Skeletal muscle satellite cell (primary cell): ENCODE results near the gene KIAA1958.

Experiments
- H3K27me3 ChIP-seq: 2 replicates; pipeline ENCODE4 v1.7.0; 2013; ENCODE audit warnings: low read length; ENCODE audit not compliant: control insufficient read depth, insufficient read depth
- H3K36me3 ChIP-seq: 2 replicates; pipeline ENCODE4 v1.7.0; 2013; ENCODE audit warnings: mild to moderate bottlenecking, control low read depth, low read length; ENCODE audit not compliant: insufficient read depth
- H3K4me1 ChIP-seq: 2 replicates; pipeline ENCODE4 v1.7.0; 2013; ENCODE audit warnings: low read length; ENCODE audit not compliant: control insufficient read depth, insufficient read depth
- H3K4me2 ChIP-seq: 2 replicates; pipeline ENCODE4 v1.7.0; 2013; ENCODE audit warnings: mild to moderate bottlenecking, low read length
- H3K4me3 ChIP-seq: 2 replicates; pipeline ENCODE4 v1.7.0; 2013; ENCODE audit warnings: low read length
- H3K9ac ChIP-seq: 2 replicates; pipeline ENCODE4 v1.7.0; 2013; ENCODE audit warnings: mild to moderate bottlenecking, low read depth, low read length, moderate library complexity
- H3K9me3 ChIP-seq: replicated peaks from 2 replicates; pipeline ENCODE4 v1.7.0; 2013; ENCODE audit warnings: mild to moderate bottlenecking, control low read depth, low read length

The KIAA1958 gene

DNA sequence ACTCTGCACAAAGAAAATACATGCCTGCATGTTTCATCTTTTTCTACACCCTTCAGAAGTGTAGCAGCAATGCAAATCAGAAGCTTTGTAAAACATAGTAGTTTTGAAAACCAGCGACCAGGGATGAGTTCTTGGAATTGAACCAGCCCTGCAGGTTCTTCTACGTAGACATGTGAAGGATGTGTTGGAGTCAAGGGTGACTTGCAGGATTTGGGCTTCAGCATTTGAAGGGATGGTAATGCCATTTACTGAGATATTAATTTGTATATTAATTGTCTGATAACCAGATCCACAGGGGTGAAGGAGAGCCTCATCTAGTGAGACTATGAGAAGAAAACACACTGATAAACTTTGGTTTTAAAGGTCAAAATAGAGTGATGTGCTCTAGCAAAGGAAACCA lies 72.4 kb downstream of the KIAA1958 start:
- Histone ChIP-seq H3K4me1 (peaks cover 39% of the 10 kb centered on the region), H3K36me3 (no peaks in the 10 kb centered on the region), H3K4me2 (no peak overlapping the region), H3K9me3 (no peaks in the 10 kb centered on the region), H3K27me3 (no peaks in the 10 kb centered on the region), H3K9ac (no peak overlapping the region), H3K4me3 (no peak overlapping the region)

DNA sequence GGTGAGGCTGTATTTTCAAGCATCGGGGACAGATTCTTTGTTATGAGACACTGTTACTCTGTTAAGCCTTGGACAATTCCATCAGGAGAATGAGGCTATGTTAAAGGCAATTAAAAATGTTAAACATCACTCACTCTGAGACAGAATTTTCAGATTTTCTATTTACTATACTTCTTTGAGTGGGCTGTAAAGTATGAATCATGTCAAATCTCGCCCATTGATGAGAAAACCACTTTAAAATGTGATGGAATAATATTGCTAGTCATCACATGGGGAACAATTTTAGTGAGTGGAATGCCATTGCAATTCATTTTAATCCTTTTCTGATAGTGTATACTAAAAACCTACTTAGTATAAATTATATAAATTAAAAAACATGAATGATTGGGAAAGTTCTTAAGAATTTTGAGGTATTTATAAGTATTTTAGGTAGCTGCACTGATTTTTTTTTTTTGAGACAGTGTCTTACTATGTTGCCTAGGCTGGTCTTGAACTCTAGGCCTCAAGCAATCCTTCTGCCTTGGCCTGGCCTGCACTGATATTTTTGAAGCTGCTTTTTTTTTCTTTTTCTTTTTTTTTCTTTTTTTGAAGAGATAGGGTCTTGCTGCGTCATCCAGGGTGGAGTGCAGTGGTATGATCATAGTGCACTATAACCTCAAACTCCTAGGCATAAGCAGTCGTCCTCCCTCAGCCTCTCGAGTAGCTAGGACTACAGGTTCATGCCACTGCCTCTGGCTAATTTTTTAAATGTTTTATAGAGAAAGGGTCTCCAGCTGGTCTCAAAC lies 73.2 kb downstream of the KIAA1958 start:
- H3K9me3 ChIP-seq: no peaks in the 10 kb centered on the region
- peaks cover 35% of the 10 kb centered on the region for H3K4me1 ChIP-seq
- H3K9ac ChIP-seq: no peak overlapping the region
- no peaks in the 10 kb centered on the region for H3K27me3 ChIP-seq
- H3K36me3 ChIP-seq: no peaks in the 10 kb centered on the region
- H3K4me2 ChIP-seq: no peak overlapping the region
- no peak overlapping the region for H3K4me3 ChIP-seq

DNA sequence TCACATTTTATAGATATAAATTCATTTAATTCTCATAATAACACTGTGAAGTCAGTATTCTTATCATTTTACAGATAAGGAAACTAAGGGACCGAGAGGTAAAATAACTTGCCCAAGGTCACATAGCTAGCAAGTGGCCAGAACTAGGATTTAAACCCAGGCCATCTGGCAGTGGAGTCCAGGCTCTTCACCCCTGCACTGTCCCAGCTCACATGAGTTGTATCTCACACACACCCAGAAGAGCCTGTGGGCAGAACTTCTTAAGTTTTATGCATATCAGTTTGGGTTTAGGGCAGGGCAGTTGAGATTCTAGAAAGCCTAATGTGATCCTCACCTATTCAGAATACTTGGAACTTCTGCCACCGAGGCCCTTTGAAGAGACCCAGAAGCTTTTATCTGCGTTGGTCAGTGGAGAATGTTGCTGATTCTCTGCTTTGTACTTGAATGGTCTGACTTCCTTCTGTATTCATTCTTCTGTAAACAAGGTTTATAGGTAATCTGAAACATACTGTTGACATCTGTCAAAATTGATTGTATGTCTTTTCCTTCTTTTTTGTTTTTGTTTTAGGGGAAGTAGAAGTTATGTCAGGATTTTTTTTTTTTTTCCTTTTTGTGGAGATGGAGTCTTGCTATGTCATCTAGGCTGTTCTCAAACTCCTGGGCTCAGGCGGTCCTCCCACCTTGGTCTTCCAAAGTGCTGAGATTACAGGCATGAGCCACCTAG lies 75.8 kb downstream of the KIAA1958 start:
- Histone ChIP-seq H3K9ac (no peak overlapping the region), H3K36me3 (no peaks in the 10 kb centered on the region), H3K4me1 (peaks cover 20% of the 10 kb centered on the region), H3K4me3 (no peak overlapping the region), H3K9me3 (no peaks in the 10 kb centered on the region), H3K27me3 (no peaks in the 10 kb centered on the region), H3K4me2 (no peak overlapping the region)

DNA sequence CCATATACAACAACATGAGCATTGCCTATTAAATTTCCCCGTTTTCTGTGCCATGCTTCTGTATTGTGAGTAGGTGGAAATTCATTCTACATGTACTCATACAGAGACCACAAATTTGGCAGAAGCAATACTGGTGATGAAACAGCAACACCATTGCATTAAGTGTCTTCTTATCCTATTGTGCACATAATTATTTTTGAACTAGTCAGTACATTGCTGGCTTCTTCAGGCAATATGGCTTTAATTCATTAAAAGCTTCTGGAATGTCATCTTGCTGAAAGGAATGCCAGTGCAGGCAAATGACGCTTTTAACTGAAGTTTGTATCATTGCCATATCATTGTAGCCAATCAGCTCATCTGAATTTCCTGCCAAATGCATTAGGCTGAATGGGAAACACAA lies 82.6 kb downstream of the KIAA1958 start:
- Histone ChIP-seq H3K4me2 (no peak overlapping the region), H3K9ac (no peak overlapping the region), H3K36me3 (no peaks in the 10 kb centered on the region), H3K27me3 (no peaks in the 10 kb centered on the region), H3K4me3 (no peak overlapping the region), H3K9me3 (no peaks in the 10 kb centered on the region), H3K4me1 (peaks cover 9% of the 10 kb centered on the region)

DNA sequence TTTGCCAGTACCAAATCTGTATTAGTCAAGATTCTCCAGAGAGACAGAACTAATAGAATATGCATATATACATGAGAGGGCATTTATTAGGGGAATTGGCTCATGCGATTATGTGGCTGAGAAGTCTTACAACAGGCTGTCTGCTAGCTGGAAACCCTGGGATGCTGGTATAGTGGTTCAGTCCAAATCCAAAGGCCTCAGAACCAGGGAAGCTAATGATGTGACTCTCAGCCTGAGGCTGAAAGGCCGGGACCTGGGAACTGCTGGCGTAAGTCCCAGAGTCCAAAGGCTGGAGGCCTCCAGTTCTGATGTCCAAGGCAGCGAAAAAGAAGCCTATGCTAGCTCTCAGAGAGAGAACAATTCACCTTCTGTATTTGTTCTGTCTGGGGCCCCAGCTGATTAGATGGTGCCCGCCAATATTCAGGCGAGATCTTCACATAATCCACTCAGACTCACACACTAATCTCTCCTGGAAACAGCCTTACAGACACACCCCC lies 84.1 kb downstream of the KIAA1958 start:
- H3K4me3 ChIP-seq: no peak overlapping the region
- H3K27me3 ChIP-seq: no peaks in the 10 kb centered on the region
- H3K36me3 ChIP-seq: no peaks in the 10 kb centered on the region
- H3K4me1 ChIP-seq: peaks cover 9% of the 10 kb centered on the region
- no peaks in the 10 kb centered on the region for H3K9me3 ChIP-seq
- H3K9ac ChIP-seq: no peak overlapping the region
- no peak overlapping the region for H3K4me2 ChIP-seq

DNA sequence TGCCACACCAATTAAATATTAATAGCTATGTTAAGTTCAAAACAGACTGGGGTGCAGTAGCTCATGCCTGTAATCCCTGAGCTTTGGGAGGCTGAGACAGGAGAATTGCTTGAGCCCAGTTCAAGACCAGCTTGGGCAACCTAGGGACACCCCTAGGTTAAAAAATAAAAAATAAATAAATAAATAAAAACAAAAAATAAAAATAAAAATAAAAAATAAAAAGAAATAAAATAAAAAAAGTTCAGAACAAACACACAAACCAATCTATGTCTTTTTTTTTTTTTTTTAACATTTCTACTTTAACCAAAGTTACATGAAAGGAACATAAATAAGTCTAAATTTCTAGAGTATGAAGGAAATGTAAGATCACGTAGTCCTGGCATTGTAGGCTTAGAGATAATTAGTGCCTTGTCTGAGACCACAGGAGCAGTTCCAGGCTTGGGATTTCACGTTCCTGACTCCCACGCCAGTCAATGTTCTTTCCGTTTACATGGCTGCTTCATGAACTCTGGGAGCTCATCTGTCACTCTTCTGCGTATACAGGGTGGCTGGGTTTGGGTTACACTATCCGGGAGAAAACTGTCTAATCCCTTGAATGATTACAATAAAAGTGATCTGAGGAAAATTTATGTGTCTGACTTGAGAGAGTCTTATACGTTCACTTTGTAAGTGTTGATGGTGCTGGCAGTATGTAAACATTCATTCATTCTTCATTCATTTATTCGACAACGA lies 85.2 kb downstream of the KIAA1958 start:
- H3K9me3 ChIP-seq: no peaks in the 10 kb centered on the region

DNA sequence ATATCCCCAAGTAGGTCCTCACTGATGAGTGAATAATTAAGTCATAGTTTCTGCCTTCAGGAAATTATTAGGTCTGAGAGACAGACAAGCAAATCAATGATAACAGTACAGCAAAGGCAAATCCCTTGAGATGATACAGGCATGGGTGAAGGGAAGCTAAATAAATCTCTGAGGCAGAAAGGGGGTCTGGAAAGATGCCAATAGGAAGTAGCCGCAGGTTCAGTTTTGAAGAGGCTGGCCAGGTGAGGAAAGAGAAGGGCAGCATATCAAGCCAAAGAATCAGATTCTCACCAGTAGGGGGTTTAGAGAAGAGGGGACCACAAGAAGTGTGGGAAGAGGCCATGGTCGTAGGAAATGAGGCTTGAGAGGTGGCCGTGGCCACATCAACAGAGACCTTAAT lies 85.8 kb downstream of the KIAA1958 start:
- Histone ChIP-seq H3K36me3 (no peaks in the 10 kb centered on the region), H3K9ac (no peak overlapping the region), H3K4me2 (no peak overlapping the region), H3K4me3 (no peak overlapping the region), H3K4me1 (peaks cover 9% of the 10 kb centered on the region), H3K27me3 (no peaks in the 10 kb centered on the region), H3K9me3 (no peaks in the 10 kb centered on the region)

More for the DNA sequence above, 85.2 kb downstream of the KIAA1958 start:
- no peaks in the 10 kb centered on the region for H3K27me3 ChIP-seq
- H3K36me3 ChIP-seq: no peaks in the 10 kb centered on the region
- peaks cover 9% of the 10 kb centered on the region for H3K4me1 ChIP-seq
- H3K9ac ChIP-seq: no peak overlapping the region
- no peak overlapping the region for H3K4me2 ChIP-seq
- no peak overlapping the region for H3K4me3 ChIP-seq

DNA sequence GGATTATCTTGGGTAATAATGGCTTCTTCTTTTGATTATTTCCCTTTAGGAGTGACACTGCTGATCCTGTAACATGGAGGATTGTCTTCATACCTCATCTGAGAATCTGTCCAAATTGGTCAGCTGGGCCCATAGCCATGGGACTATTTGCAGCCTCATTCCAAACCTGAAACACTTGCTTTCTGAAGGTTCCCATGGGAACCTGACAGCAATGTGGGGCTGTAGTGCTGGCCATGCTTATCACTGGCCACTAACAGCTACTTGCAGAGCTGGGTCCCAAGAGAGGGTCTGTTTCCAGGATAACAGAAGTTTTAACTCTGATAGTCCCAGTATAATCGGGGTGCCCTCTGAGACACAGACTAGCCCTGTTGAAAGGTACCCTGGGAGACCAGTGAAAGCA lies 87.4 kb downstream of the KIAA1958 start:
- H3K4me1 ChIP-seq: peaks cover 6% of the 10 kb centered on the region
- no peak overlapping the region for H3K4me2 ChIP-seq
- H3K9me3 ChIP-seq: no peaks in the 10 kb centered on the region
- no peak overlapping the region for H3K9ac ChIP-seq
- no peaks in the 10 kb centered on the region for H3K36me3 ChIP-seq
- H3K27me3 ChIP-seq: no peaks in the 10 kb centered on the region
- no peak overlapping the region for H3K4me3 ChIP-seq

DNA sequence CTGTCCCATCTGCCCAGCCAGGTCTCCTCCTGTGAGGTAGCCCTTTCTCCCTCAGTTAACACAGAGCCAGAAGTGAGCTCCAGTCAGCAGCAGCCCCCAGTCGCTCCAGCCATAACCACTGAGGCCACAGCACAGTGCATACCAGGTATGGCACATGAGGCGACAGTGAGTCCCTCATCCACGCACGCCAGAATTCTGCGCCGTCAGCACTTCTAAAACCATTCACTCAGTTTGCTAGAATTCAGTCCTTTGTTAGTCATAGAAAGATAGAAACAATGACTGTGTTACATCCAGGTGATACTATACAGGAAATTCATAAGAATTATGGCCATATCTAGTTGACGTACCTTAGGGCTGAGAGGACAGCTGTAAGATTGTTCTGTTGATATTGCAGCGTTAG lies 88.5 kb downstream of the KIAA1958 start:
- no peaks in the 10 kb centered on the region for H3K27me3 ChIP-seq
- H3K4me3 ChIP-seq: no peak overlapping the region
- no peaks in the 10 kb centered on the region for H3K36me3 ChIP-seq
- no peak overlapping the region for H3K4me2 ChIP-seq
- no peaks in the 10 kb centered on the region for H3K9me3 ChIP-seq
- no peaks in the 10 kb centered on the region for H3K4me1 ChIP-seq
- no peak overlapping the region for H3K9ac ChIP-seq

DNA sequence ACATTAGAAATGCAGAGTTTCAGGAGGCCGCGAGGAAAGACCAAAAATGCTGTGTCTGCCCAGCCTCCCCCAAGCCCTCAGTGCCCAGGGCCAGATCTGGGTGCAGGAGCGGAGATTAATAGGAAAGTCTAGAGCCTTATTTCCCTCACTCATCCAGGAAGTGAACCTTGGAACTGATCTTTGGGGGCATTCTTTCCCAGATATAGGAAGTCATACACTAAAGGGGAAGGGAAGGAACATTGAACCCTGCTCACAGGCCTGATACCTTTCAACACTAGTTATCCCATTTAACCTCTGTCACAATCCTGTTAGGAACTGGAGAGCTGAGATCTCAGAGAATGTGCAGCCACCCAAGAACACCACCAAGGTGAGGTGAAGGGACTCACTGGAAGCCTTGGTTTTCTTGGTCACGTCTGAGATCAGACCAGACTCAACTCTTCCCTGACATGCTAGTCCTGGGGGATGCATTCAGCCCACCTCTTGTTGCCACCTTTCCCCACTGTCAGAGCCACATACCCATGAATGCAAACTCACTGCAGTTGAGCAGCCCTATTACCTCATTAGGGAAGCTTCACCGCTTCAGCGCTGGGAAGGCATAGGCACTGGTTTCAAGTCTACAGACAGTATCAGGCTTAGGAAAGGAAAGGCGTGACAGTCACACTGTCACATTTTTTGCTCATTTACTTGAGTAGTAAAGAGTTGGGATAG lies 95.0 kb downstream of the KIAA1958 start:
- no peak overlapping the region for H3K4me2 ChIP-seq
- H3K9me3 ChIP-seq: no peaks in the 10 kb centered on the region
- H3K9ac ChIP-seq: no peak overlapping the region
- H3K36me3 ChIP-seq: no peaks in the 10 kb centered on the region
- no peaks in the 10 kb centered on the region for H3K4me1 ChIP-seq
- H3K27me3 ChIP-seq: no peaks in the 10 kb centered on the region
- no peak overlapping the region for H3K4me3 ChIP-seq
